Measurements from ENCODE around the gene LIMK2.

DNA sequence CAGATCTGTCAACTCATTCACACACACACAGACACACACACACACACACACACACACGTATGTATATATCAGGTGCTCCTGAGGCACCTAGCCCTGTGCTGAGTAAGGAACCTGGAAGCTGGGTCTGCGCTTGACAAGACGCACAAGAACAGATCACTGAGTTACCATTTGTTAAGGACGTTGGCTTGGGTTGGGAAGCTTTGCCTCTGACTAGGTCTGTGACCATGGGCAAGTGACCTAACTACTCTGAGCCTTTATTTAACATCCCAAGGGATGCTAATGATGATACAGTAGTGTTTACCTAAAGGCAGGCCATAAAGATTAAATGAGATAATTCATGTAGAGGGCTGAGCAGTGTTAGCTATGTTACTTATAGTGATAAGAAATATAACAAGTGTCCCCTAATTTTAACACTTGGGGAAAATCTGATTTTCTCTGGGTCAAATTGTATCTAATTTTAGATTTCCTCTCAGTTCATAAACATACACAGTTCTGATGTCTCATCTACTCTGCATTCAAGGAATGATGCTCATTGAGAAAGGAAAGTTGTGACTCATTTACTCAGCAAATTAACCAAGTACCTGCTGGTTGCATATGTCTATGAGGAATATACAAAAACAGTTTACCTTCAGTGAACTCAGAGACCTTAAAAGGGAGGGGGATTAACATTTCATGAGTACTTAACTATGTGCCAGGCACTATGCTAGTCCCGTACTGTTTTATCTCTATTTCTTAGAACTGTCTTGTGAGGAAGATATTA, 38.5 kb upstream of the LIMK2 start:
- TF ChIP-seq TARDBP (IDR thresholded peaks at IDR 0.05) (no peak), BHLHE40 (IDR thresholded peaks at IDR 0.05; ENCODE audit: borderline replicate concordance) (no peak), ARNT (IDR thresholded peaks at IDR 0.05) (no peak), L3MBTL2 (conservative IDR thresholded peaks at IDR 0.05) (no peak), SUZ12 (IDR thresholded peaks at IDR 0.05) (no peak), PKNOX1 (IDR thresholded peaks at IDR 0.05) (no peak), FOXK2 (IDR thresholded peaks at IDR 0.05) (no peak), FOXM1 (IDR thresholded peaks at IDR 0.05; ENCODE audit: borderline replicate concordance) (no peak), CTBP1 (IDR thresholded peaks at IDR 0.05; ENCODE audit: borderline replicate concordance) (no peak), ZNF384 (IDR thresholded peaks at IDR 0.05) (no peak), HDGF (IDR thresholded peaks at IDR 0.05; ENCODE audit: borderline replicate concordance) (no peak), SP1 (IDR thresholded peaks at IDR 0.05) (no peak)
